Uterus (tissue), 4 donors: ENCODE results near the gene WDFY2. TPM values are rescaled to one million over a fixed set of nuclear protein-coding genes. Genes with fewer than 3 reads are reported as not detected.
A peak's percentile ranks its signal among the peaks of the same experiment; 100 is the strongest.

Experiments
- DNase-seq, 2 donors: peaks; one replicate each; pipeline ENCODE4 v3.0.0-alpha.2; 2019 to 2020
- H3K27ac ChIP-seq, 2 donors: fragments of 200-600 bp; sonication (generic); 1 replicate in 1 of 2; 2 replicates in 1 of 2; pipeline ENCODE4 v1.5.1; 2016 to 2018
- H3K27me3 ChIP-seq, 2 donors: fragments of 200-600 bp; sonication (generic); one replicate each; pipeline ENCODE4 v1.5.1; 2018 to 2019; ENCODE audit warnings: control low read depth in 1 of 2
- H3K36me3 ChIP-seq, 2 donors: fragments of 200-600 bp; sonication (generic); one replicate each; pipeline ENCODE4 v1.5.1; 2019; ENCODE audit warnings: control low read depth in 1 of 2
- H3K4me1 ChIP-seq, 2 donors: fragments of 200-600 bp; sonication (generic); one replicate each; pipeline ENCODE4 v1.5.1; 2018 to 2019; ENCODE audit warnings: control low read depth in 1 of 2
- H3K4me3 ChIP-seq, 2 donors: fragments of 200-600 bp; sonication (generic); 1 replicate in 1 of 2; 2 replicates in 1 of 2; pipeline ENCODE4 v1.5.1; 2018 to 2019; ENCODE audit warnings: mild to moderate bottlenecking in 1 of 2
- H3K9me3 ChIP-seq, 2 donors: fragments of 200-600 bp; sonication (generic); one replicate each; pipeline ENCODE4 v1.5.1; 2019; ENCODE audit warnings: control low read depth in 1 of 2
- CTCF ChIP-seq, 4 experiments: fragments of 200-600 bp in 2 of 4; fragments of 450-650 bp in 2 of 4; sonication (generic) in 2 of 4; IDR thresholded peaks; one replicate each; pipeline ENCODE4 v1.5.1; 2016 to 2019; ENCODE audit warnings: antibody characterized with exemption in 4 of 4, mild to moderate bottlenecking in 2 of 4, moderate library complexity in 1 of 4
- POLR2A ChIP-seq, 2 donors: fragments of 450-650 bp; IDR thresholded peaks; one replicate each; pipeline ENCODE4 v1.6.1; 2016; ENCODE audit warnings: antibody characterized with exemption in 2 of 2, mild to moderate bottlenecking in 1 of 2, moderate library complexity in 1 of 2
- intact Hi-C: fragments of 100-400 bp; cut with DNase I; formaldehyde crosslinking; loops from one replicate; pipeline ENCODE4 v1.15.1; 2023; ENCODE audit warnings: low total_unique reads
- total RNA-seq, 4 donors: library from RNA; depleted of rRNA in 3 of 4; stranded (reverse); fragments of >200 nt in 3 of 4; gene quantifications; one replicate each; pipeline versions ENCODE4 v1.1.0 to v1.2.4, GENCODE V29; 2014 to 2023
- donor health status: DM: yes; HTN: yes; CAD: no.

The WDFY2 gene
- total RNA-seq, 4 donors from 2014 or later, result 7.9 to 21.0 (median 9.1) TPM

GRCh38 chr13:51800486-51800885 lies 216.2 kb downstream of the WDFY2 start:
- peaks cover 4 to 14% of the 10 kb centered on the region in 2 donors for H3K4me1 ChIP-seq

GRCh38 chr13:51801631-51802099 lies 217.4 kb downstream of the WDFY2 start:
- TF ChIP-seq CTCF (IDR thresholded peaks at IDR 0.05) (no peak), POLR2A (IDR thresholded peaks at IDR 0.05) (no peak)
- Histone ChIP-seq H3K27me3 (no peaks in the 10 kb centered on the region), H3K9me3 (no peaks in the 10 kb centered on the region), H3K4me1 (peaks cover 4 to 14% of the 10 kb centered on the region in 2 donors), H3K36me3 (no peaks in the 10 kb centered on the region), H3K4me3 (no peak overlapping the region), H3K27ac (peak overlapping the region; percentile 99)
- DNase-seq, result peak in 1 of 2 donors; percentile 60
- intact Hi-C loops, result loop anchor here (10.0 kb wide), 1 partner anchor 347 kb away; the partner anchor contains the start of gene INTS6

More at GRCh38 chr13:51800486-51800885, 216.2 kb downstream of the WDFY2 start:
- Histone ChIP-seq H3K4me3 (no peak overlapping the region), H3K36me3 (no peaks in the 10 kb centered on the region), H3K9me3 (no peaks in the 10 kb centered on the region), H3K27ac (peak overlapping the region in 1 of 2 donors; percentile 99), H3K27me3 (no peaks in the 10 kb centered on the region)
- DNase-seq, result no peak
- intact Hi-C loops, result loop anchor here (10.0 kb wide), 1 partner anchor 346 kb away; the partner anchor contains the start of gene INTS6
- TF ChIP-seq CTCF (IDR thresholded peaks at IDR 0.05) (no peak), POLR2A (IDR thresholded peaks at IDR 0.05) (no peak)

- Histone ChIP-seq H3K4me1 (peaks cover 4 to 14% of the 10 kb centered on the region in 2 donors), H3K9me3 (no peaks in the 10 kb centered on the region), H3K4me3 (peak overlapping the region; percentile 62 to 88), H3K27me3 (no peaks in the 10 kb centered on the region), H3K27ac (peak overlapping the region; percentile 99), H3K36me3 (no peaks in the 10 kb centered on the region)
- DNase-seq, result peak in 1 of 2 donors; percentile 50
- TF ChIP-seq CTCF (IDR thresholded peaks at IDR 0.05) (no peak), POLR2A (IDR thresholded peaks at IDR 0.05) (no peak)
- intact Hi-C loops, result loop anchor here (10.0 kb wide), 1 partner anchor 348 kb away; the partner anchor contains the start of gene INTS6
These were observed 218.6 kb downstream of the WDFY2 start for GRCh38 chr13:51802631-51803418.

GRCh38 chr13:51803422-51804294 lies 219.4 kb downstream of the WDFY2 start, which contains the start of gene DHRS12:
TSS of gene DHRS12 (minus strand) at chr13:51804163. CDS start at chr13:51799659, 4,504 bp downstream.
- Histone ChIP-seq H3K36me3 (no peaks in the 10 kb centered on the region), H3K4me3 (peak within 1 kb of the TSS; percentile 62 to 88), H3K4me1 (peaks cover 4 to 14% of the 10 kb centered on the region in 2 donors), H3K9me3 (no peaks in the 10 kb centered on the region), H3K27me3 (no peaks in the 10 kb centered on the region), H3K27ac (peak within 1 kb of the TSS; percentile 99)
- peak in 3 of 4 experiments; percentile 7 to 42 (median 16) for TF ChIP-seq CTCF (IDR thresholded peaks at IDR 0.05)
- peak; percentile 73 to 97 for TF ChIP-seq POLR2A (IDR thresholded peaks at IDR 0.05)
- intact Hi-C loops, result loop anchor here (10.0 kb wide), 1 partner anchor 349 kb away; the partner anchor contains the start of gene INTS6
- DNase-seq, result peak; percentile 93 to 94
